Keratinocyte (primary cell): ENCODE data around the gene SLFN12. TPM values are rescaled to one million over a fixed set of nuclear protein-coding genes. Genes with fewer than 3 reads are reported as not detected.
"Not testable (repeated sequence)": the region's sequence is repeated elsewhere in the genome, so short reads cannot be mapped to it uniquely, and the experiment has no call there.

Experiments used
- DNase-seq: peaks from one replicate; pipeline ENCODE4 v3.0.0-alpha.2; 2011; ENCODE audit warnings: low read depth, missing footprints, low spot score
- FAIRE-seq: peaks from 2 replicates; lab custom pipeline; 2011; peaks lifted over from hg19 to GRCh38; lab: Jason Lieb, UNC
- H2AFZ ChIP-seq: 2 replicates; pipeline ENCODE4 v1.6.0; 2012; ENCODE audit warnings: low read length, control low read depth, inconsistent platforms; ENCODE audit not compliant: control insufficient read depth
- H3K27ac ChIP-seq: 2 replicates; pipeline ENCODE4 v1.5.1; 2011; ENCODE audit warnings: low read length; ENCODE audit not compliant: control insufficient read depth, insufficient read depth
- H3K27me3 ChIP-seq: 3 replicates; pipeline ENCODE4 v1.6.0; 2011; ENCODE audit warnings: low read length; ENCODE audit not compliant: control insufficient read depth, insufficient read depth; ENCODE audit errors: extremely low read depth
- H3K36me3 ChIP-seq, 2 experiments: 2 replicates in 1 of 2; 3 replicates in 1 of 2; pipeline ENCODE4 v1.5.1; 2011; ENCODE audit warnings: low read length in 2 of 2, mild to moderate bottlenecking in 1 of 2; ENCODE audit not compliant: control insufficient read depth in 2 of 2, insufficient read depth in 2 of 2; ENCODE audit errors: extremely low read depth in 1 of 2
- H3K4me1 ChIP-seq: 3 replicates; pipeline ENCODE4 v1.5.1; 2011; ENCODE audit warnings: low read length; ENCODE audit not compliant: control insufficient read depth, insufficient read depth; ENCODE audit errors: extremely low read depth
- H3K4me2 ChIP-seq: 3 replicates; pipeline ENCODE4 v1.6.0; 2011; ENCODE audit warnings: low read depth, low read length; ENCODE audit not compliant: control insufficient read depth, insufficient read depth; ENCODE audit errors: extremely low read depth
- H3K4me3 ChIP-seq, 3 experiments: fragments of 200-600 bp in 1 of 3; sonication (generic) in 1 of 3; 2 replicates in 2 of 3; 3 replicates in 1 of 3; pipeline ENCODE4 v1.5.1; 2011 to 2016; ENCODE audit warnings: low read length in 3 of 3, mild to moderate bottlenecking in 3 of 3, control low read depth in 2 of 3, inconsistent platforms in 1 of 3, low read depth in 1 of 3, mixed read lengths in 1 of 3, mixed run types in 1 of 3, moderate library complexity in 1 of 3; ENCODE audit not compliant: control insufficient read depth in 2 of 3, insufficient read depth in 2 of 3; ENCODE audit errors: extremely low read depth in 1 of 3
- H3K79me2 ChIP-seq: 2 replicates; pipeline ENCODE4 v1.6.0; 2012; ENCODE audit warnings: low read length; ENCODE audit not compliant: control insufficient read depth, insufficient read depth
- H3K9ac ChIP-seq: 3 replicates; pipeline ENCODE4 v1.6.0; 2011; ENCODE audit warnings: low read length; ENCODE audit not compliant: control insufficient read depth, insufficient read depth; ENCODE audit errors: extremely low read depth
- H3K9me1 ChIP-seq: 3 replicates; pipeline ENCODE4 v1.6.0; 2011; ENCODE audit warnings: low read length; ENCODE audit not compliant: control insufficient read depth, insufficient read depth; ENCODE audit errors: extremely low read depth
- H3K9me3 ChIP-seq: 2 replicates; pipeline ENCODE4 v1.5.1; 2012; ENCODE audit warnings: low read depth, low read length; ENCODE audit not compliant: control insufficient read depth
- H4K20me1 ChIP-seq: 3 replicates; pipeline ENCODE4 v1.6.0; 2011; ENCODE audit warnings: low read length; ENCODE audit not compliant: control insufficient read depth, insufficient read depth; ENCODE audit errors: extremely low read depth
- EZH2 ChIP-seq: IDR thresholded peaks from one replicate; pipeline ENCODE4 v1.6.1; 2012; ENCODE audit warnings: inconsistent platforms, mild to moderate bottlenecking, low read length, moderate library complexity
- dilution Hi-C: fragments of 300-500 bp; cut with MboI; formaldehyde crosslinking; loops from one replicate; pipeline ENCODE4 v1.7.0; 2020; ENCODE audit warnings: low sequenced_read_pairs; ENCODE audit not compliant: extremely low pct_ligation_motif_present
- polyA plus RNA-seq, 5 experiments: library from polyadenylated mRNA; depleted of rRNA in 3 of 5; stranded (reverse) in 3 of 5; stranded (forward) in 1 of 5; unstranded in 1 of 5; fragments of >200 nt; gene quantifications; 1 replicate in 1 of 5; 2 replicates in 3 of 5; 3 replicates in 1 of 5; pipeline versions ENCODE4 v1.2.1 to v1.2.3, GENCODE V29; 2011 to 2012; ENCODE audit warnings: missing spikeins in 2 of 5, low read depth in 1 of 5, low replicate concordance in 1 of 5
- TF ChIP-seq, protein P1 (sequence below), 3 experiments: IDR thresholded peaks in 1 of 3; conservative IDR thresholded peaks in 1 of 3; optimal IDR thresholded peaks in 1 of 3; 2 replicates in 2 of 3; 3 replicates in 1 of 3; pipeline versions ENCODE3 to v1.5.1; 2011; ENCODE audit warnings: low read length in 3 of 3, mild to moderate bottlenecking in 3 of 3, moderate library complexity in 2 of 3, control low read depth in 1 of 3, inconsistent platforms in 1 of 3; ENCODE audit not compliant: insufficient read depth in 2 of 3; ENCODE audit errors: extremely low read depth in 1 of 3

The SLFN12 gene
- polyA plus RNA-seq, 1 donor (not counting 4 experiments of a cell fraction or from before 2014, with no cell fraction given), result 15.2 TPM

DNA sequence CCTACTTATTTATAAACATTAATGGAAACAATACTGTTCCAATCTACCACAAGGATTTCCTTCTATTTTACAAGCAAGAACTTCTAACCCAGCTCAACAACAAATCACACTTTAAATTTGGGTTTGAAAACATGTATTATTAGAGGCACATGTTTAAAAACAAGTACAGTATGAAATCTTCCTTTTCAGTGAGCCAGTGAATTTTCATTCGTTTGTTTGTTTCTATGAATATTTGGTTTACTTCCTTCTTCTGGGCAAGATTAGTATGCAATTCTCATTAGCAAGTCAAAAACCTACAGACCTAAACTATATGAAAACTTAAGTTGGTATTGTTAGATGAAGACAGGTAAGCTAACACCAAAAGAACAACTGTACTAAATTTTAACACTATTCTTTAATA is 25.7 kb downstream of the SLFN12 start:
- Histone ChIP-seq H3K79me2 (no peaks in the 10 kb centered on the region), H3K36me3 (peaks cover 0 to 3% of the 10 kb centered on the region in 2 experiments), H3K9me1 (no peaks in the 10 kb centered on the region), H3K27me3 (no peaks in the 10 kb centered on the region), H4K20me1 (no peaks in the 10 kb centered on the region), H3K9ac (no peak overlapping the region), H3K4me1 (no peaks in the 10 kb centered on the region), H3K9me3 (no peaks in the 10 kb centered on the region), H2AFZ (no peak overlapping the region), H3K4me2 (no peak overlapping the region), H3K27ac (no peak overlapping the region), H3K4me3 (no peak overlapping the region)
- TF ChIP-seq, protein P1, sequence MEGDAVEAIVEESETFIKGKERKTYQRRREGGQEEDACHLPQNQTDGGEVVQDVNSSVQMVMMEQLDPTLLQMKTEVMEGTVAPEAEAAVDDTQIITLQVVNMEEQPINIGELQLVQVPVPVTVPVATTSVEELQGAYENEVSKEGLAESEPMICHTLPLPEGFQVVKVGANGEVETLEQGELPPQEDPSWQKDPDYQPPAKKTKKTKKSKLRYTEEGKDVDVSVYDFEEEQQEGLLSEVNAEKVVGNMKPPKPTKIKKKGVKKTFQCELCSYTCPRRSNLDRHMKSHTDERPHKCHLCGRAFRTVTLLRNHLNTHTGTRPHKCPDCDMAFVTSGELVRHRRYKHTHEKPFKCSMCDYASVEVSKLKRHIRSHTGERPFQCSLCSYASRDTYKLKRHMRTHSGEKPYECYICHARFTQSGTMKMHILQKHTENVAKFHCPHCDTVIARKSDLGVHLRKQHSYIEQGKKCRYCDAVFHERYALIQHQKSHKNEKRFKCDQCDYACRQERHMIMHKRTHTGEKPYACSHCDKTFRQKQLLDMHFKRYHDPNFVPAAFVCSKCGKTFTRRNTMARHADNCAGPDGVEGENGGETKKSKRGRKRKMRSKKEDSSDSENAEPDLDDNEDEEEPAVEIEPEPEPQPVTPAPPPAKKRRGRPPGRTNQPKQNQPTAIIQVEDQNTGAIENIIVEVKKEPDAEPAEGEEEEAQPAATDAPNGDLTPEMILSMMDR (optimal IDR thresholded peaks at IDR 0.05 in 1 of 3, IDR thresholded peaks at IDR 0.05 in 1 of 3, conservative IDR thresholded peaks at IDR 0.05 in 1 of 3; ENCODE audit: extremely low read depth in 1 of 3, insufficient read depth in 2 of 3, low read length in 3 of 3), result no peak
- TF ChIP-seq EZH2, result no peak
- no peak for FAIRE-seq
- no peak for DNase-seq
- dilution Hi-C loops, result no loop called here

GRCh38 chr17:35404360-35404759 is 27.9 kb downstream of the SLFN12 start:
- FAIRE-seq (no peak), DNase-seq (no peak)
- H3K4me3 ChIP-seq, result no peak overlapping the region
- H3K4me2 ChIP-seq, result no peak overlapping the region
- dilution Hi-C loops, result no loop called here
- H3K9me3 ChIP-seq, result no peaks in the 10 kb centered on the region
- H3K36me3 ChIP-seq, result no peaks in the 10 kb centered on the region
- H2AFZ ChIP-seq, result no peak overlapping the region
- no peak overlapping the region for H3K27ac ChIP-seq
- H3K27me3 ChIP-seq, result no peaks in the 10 kb centered on the region
- no peaks in the 10 kb centered on the region for H3K9me1 ChIP-seq
- no peaks in the 10 kb centered on the region for H4K20me1 ChIP-seq
- TF ChIP-seq, protein P1 (optimal IDR thresholded peaks at IDR 0.05 in 1 of 3, IDR thresholded peaks at IDR 0.05 in 1 of 3, conservative IDR thresholded peaks at IDR 0.05 in 1 of 3; ENCODE audit: extremely low read depth in 1 of 3, insufficient read depth in 2 of 3, low read length in 3 of 3), result no peak
- TF ChIP-seq EZH2, result no peak
- H3K79me2 ChIP-seq, result no peaks in the 10 kb centered on the region
- no peak overlapping the region for H3K9ac ChIP-seq
- no peaks in the 10 kb centered on the region for H3K4me1 ChIP-seq

DNA sequence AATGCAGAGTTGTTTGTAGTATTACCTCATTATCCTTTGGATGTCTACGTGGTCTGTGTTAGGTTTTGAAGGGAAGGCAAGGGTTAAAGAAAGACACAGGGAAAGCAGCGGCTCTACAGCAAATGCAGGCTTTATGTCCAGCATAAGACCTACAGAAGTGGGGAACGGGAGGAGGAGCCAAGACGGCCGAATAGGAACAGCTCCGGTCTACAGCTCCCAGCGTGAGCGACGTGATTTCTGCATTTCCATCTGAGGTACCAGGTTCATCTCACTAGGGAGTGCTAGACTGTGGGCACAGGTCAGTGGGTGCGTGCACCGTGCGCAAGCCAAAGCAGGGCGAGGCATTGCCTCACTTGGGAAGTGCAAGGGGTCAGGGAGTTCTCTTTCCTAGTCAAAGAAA is 38.5 kb downstream of the SLFN12 start:
- H3K9me1 ChIP-seq, H3K27ac ChIP-seq, H3K4me2 ChIP-seq, H3K9me3 ChIP-seq, H3K4me3 ChIP-seq, H3K4me1 ChIP-seq, H3K27me3 ChIP-seq, FAIRE-seq, H3K79me2 ChIP-seq, dilution Hi-C loops, H3K9ac ChIP-seq, H3K36me3 ChIP-seq, H2AFZ ChIP-seq, DNase-seq, H4K20me1 ChIP-seq: not testable (repeated sequence)
